GM12864 (cell line): ENCODE results near the gene ARHGEF10L.

Experiments used
- DNase-seq: peaks from one replicate; pipeline ENCODE4 v3.0.0-alpha.2; 2011; ENCODE audit warnings: low read depth
- H3K4me3 ChIP-seq: 2 replicates; pipeline ENCODE4 v1.5.1; 2011; ENCODE audit warnings: mild to moderate bottlenecking, low read depth, low read length, control low read depth
- CTCF ChIP-seq: IDR thresholded peaks from 2 replicates; pipeline ENCODE4 v1.5.1; 2011; ENCODE audit warnings: low read depth, mild to moderate bottlenecking, moderate library complexity, low read length, control low read depth, inconsistent platforms; ENCODE audit errors: missing control alignments

Gene ARHGEF10L

GRCh38 chr1:17674726-17675500, 135.4 kb downstream of the ARHGEF10L start:
- TF ChIP-seq CTCF, result no peak
- H3K4me3 ChIP-seq, result no peak overlapping the region
- no peak for DNase-seq

GRCh38 chr1:17675744-17676143, 136.2 kb downstream of the ARHGEF10L start:
- no peak overlapping the region for H3K4me3 ChIP-seq
- no peak for DNase-seq
- TF ChIP-seq CTCF, result no peak

GRCh38 chr1:17676387-17677060, 137.0 kb downstream of the ARHGEF10L start:
- DNase-seq, result no peak
- no peak overlapping the region for H3K4me3 ChIP-seq
- no peak for TF ChIP-seq CTCF

GRCh38 chr1:17678011-17678410, 138.5 kb downstream of the ARHGEF10L start:
- no peak for TF ChIP-seq CTCF
- no peak for DNase-seq
- no peak overlapping the region for H3K4me3 ChIP-seq

GRCh38 chr1:17679856-17680255, 140.4 kb downstream of the ARHGEF10L start:
- no peak for TF ChIP-seq CTCF
- H3K4me3 ChIP-seq, result no peak overlapping the region
- DNase-seq, result no peak

- H3K4me3 ChIP-seq, result no peak overlapping the region
- no peak for TF ChIP-seq CTCF
- no peak for DNase-seq
Measured at GRCh38 chr1:17680308-17680707, 140.8 kb downstream of the ARHGEF10L start.
